Mucosa of rectum (tissue), 2 donors: ENCODE measurements around the gene UNC13D.

Experiments
- H3K27ac ChIP-seq, 2 donors: one replicate each; pipeline ENCODE4 v1.7.0; 2013; ENCODE audit warnings: inconsistent platforms in 2 of 2, low read depth in 2 of 2, low read length in 2 of 2
- H3K27me3 ChIP-seq, 2 donors: one replicate each; pipeline ENCODE4 v1.7.0; 2013; ENCODE audit warnings: low read length in 2 of 2; ENCODE audit not compliant: control insufficient read depth in 2 of 2, insufficient read depth in 2 of 2
- H3K36me3 ChIP-seq, 2 donors: one replicate each; pipeline ENCODE4 v1.7.0; 2013; ENCODE audit warnings: low read length in 2 of 2; ENCODE audit not compliant: control insufficient read depth in 2 of 2, insufficient read depth in 2 of 2
- H3K4me1 ChIP-seq, 2 donors: one replicate each; pipeline ENCODE4 v1.7.0; 2013; ENCODE audit warnings: low read length in 2 of 2, mild to moderate bottlenecking in 1 of 2; ENCODE audit not compliant: control insufficient read depth in 2 of 2, insufficient read depth in 2 of 2
- H3K4me3 ChIP-seq, 2 donors: one replicate each; pipeline ENCODE4 v1.7.0; 2013; ENCODE audit warnings: low read length in 2 of 2
- H3K9ac ChIP-seq, 2 donors: one replicate each; pipeline ENCODE4 v1.7.0; 2013; ENCODE audit warnings: low read length in 2 of 2, low read depth in 1 of 2, mild to moderate bottlenecking in 1 of 2
- H3K9me3 ChIP-seq, 2 donors: one replicate each; pipeline ENCODE4 v1.7.0; 2013; ENCODE audit warnings: low read length in 2 of 2; ENCODE audit not compliant: control insufficient read depth in 2 of 2
- donor health status: healthy.
- donor health status: Normal muscosa, but diverticular disease.

The UNC13D gene

DNA sequence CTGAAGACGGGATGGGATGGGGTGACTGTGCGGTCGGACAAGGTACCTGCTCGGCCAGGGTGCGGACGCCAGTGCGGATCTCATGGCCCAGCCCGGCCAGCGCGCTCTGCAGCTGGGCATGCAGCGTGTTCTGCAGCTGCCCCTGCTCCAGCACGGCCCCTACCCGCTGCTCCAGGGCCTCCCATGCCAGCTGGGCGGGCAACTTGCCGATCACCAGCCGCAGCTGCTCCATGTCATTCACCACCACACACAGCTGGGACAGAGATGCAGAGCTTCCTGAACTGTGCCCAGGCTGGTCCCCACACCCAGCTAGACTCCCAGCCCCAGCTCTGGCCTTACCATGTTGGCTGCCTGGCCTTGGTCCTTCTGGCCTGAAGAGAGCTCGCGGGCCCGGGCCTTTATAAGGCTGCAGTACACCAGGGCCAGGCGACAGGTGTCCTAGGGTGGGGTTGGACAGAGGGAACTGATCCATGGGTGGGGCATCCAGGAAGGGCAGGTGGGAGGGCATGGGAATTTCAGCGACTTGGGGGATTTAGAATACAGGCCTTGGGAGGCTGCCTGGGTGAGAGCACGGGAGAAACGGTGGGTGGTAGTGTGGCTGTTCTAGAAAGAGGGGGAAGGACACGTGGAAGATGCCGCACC is 9.8 kb downstream of the UNC13D start:
- H3K27me3 ChIP-seq: no peaks in the 10 kb centered on the region
- no peaks in the 10 kb centered on the region for H3K9me3 ChIP-seq
- H3K36me3 ChIP-seq: peaks cover 0 to 24% of the 10 kb centered on the region in 2 donors
- H3K4me3 ChIP-seq: no peak overlapping the region
- H3K27ac ChIP-seq: no peak overlapping the region
- no peak overlapping the region for H3K9ac ChIP-seq
- peaks cover 14 to 20% of the 10 kb centered on the region in 2 donors for H3K4me1 ChIP-seq

DNA sequence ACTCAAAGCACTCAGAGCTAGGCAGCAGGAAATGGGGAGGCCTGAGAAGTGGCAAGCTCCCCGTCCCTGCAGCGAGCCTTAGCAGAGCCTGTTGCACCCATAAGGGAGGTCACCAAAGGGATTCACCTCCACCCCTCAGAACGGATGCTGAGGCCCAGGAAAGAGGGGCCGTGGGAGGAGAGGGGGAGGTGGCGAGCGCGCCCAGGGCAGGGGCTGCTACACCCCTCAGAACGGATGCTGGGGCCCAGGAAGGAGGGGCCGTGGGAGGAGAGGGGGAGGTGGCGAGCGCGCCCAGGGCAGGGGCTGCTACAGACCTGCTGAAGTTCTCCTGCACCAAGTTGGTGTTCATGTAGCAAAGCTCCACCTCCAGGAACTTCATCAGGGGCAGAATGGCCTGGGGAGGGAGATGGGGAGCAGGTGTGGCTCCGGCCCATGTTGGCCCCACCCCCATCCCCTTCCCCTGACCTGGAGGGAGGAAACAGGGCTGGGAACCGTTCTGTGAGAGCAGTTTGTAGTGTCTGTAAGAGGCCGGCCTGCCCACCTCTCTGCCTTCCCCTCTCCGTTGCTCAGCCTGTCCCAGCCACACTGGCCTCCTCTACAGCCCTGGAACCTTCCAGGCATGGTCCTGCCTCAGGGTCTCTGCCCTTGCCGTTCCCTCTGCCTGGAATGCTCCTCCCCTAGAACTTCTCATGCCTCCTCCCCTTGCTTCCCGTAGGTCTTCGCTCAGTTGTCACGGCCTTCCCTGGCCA is 11.4 kb downstream of the UNC13D start:
- peaks cover 14 to 20% of the 10 kb centered on the region in 2 donors for H3K4me1 ChIP-seq
- H3K27me3 ChIP-seq: no peaks in the 10 kb centered on the region
- no peak overlapping the region for H3K4me3 ChIP-seq
- H3K36me3 ChIP-seq: peaks cover 2 to 29% of the 10 kb centered on the region in 2 donors
- H3K9ac ChIP-seq: no peak overlapping the region
- no peaks in the 10 kb centered on the region for H3K9me3 ChIP-seq
- H3K27ac ChIP-seq: peak overlapping the region; percentile 53 to 59

DNA sequence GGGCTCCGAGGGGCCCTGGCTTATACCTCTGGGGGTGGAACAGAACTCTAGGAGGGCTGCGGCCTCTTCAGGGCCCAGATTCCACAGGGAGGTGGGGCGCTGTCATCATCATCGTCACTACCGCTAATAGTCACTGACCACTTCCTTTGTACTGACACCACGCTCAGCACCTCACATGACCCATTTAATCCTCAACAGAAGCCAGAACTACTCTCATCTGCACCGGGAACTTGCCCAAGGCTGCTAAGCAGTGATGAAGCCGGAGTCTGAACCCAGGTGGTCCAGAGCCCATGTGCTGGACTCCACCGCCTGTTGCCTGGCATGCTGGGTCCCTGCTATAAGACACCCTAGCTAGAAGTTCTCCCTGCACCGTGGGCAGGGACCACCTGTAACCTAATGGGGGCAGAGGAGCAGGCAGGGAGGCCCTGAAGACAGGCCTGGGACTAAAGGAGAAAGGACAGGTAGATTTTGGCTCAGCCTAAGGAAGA is 12.0 kb downstream of the UNC13D start:
- Histone ChIP-seq H3K27ac (peak overlapping the region; percentile 53 to 59), H3K27me3 (no peaks in the 10 kb centered on the region), H3K4me1 (peaks cover 14 to 20% of the 10 kb centered on the region in 2 donors), H3K9ac (no peak overlapping the region), H3K4me3 (no peak overlapping the region), H3K9me3 (no peaks in the 10 kb centered on the region), H3K36me3 (peaks cover 2 to 29% of the 10 kb centered on the region in 2 donors)

DNA sequence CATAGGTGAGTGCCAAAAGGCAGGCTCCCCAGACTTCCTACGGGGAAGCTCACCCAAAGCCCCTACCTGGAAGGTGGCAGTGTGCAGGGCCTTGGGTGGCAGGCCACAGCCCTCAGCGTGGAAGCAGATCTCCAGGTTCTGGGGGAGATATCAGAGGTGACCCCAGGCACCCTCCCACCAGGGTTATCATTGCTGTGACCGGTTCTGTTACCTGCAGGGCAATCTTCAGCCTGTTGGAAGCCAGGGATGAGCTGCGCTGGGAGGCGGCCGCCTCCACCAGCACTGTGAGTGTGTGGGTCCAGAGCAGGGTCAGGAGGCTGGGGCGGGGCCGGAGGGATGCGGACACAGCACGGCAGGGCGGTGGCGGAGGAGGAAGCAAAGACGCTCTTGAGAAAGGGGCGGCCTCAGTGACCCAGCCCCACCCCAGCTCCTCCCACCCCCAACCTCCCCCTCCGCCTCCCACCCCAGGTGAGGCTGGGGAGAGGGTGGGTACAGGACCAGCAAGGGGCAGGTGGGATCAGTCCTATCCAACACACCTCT is 13.1 kb downstream of the UNC13D start:
- H3K9me3 ChIP-seq: no peaks in the 10 kb centered on the region
- H3K36me3 ChIP-seq: peaks cover 6 to 26% of the 10 kb centered on the region in 2 donors
- H3K27ac ChIP-seq: peak overlapping the region; percentile 1 to 43
- H3K4me1 ChIP-seq: peaks cover 14 to 20% of the 10 kb centered on the region in 2 donors
- peak overlapping the region in 1 of 2 donors; percentile 13 for H3K4me3 ChIP-seq
- peak overlapping the region in 1 of 2 donors; percentile 57 for H3K9ac ChIP-seq
- H3K27me3 ChIP-seq: no peaks in the 10 kb centered on the region

DNA sequence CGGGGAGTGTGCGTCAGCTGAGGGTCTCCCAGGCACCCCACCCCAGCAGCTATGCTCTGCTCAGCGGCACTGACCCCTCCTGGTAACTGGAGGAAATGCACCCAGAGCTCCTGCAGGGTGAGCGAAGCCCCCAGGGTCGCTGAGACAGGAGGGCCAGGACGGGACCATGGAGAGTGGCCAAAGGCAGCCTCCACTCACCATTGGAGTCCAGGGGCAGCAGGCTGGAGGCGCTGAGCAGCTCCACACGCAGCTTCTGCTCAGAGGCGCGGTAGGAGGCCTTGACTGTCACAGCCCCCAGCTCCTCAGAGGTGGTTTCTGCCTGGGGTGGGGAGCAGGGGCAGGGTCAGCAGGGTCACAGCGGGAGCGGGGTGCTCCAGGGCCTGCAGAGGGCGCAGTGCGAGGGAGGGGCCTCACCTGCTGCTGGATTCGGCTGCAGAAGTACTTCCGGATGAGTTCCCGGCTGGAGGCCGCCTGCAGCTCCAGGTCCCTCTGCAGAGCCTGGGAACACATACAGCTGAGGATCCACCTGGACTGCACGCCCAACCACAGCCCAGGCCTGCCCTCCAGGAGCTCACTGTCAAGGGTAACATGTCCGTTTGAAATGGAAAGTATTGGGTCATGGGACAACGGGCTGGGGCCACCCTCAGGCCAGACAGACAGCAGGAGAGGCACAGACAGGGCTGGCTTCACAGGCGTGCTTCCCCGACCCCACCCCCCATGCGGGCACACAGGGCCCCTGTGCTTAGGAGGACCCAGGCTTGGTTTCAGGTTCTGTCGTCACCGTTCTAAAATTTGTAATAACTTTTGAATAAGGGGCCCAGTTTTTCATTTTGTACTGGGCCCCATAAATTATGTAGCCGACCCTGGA is 13.8 kb downstream of the UNC13D start:
- H3K9me3 ChIP-seq: no peaks in the 10 kb centered on the region
- H3K36me3 ChIP-seq: peaks cover 6 to 25% of the 10 kb centered on the region in 2 donors
- peak overlapping the region; percentile 13 to 57 for H3K4me3 ChIP-seq
- H3K9ac ChIP-seq: peak overlapping the region; percentile 32 to 57
- H3K4me1 ChIP-seq: peaks cover 14 to 20% of the 10 kb centered on the region in 2 donors
- no peaks in the 10 kb centered on the region for H3K27me3 ChIP-seq
- peak overlapping the region; percentile 1 to 43 for H3K27ac ChIP-seq

DNA sequence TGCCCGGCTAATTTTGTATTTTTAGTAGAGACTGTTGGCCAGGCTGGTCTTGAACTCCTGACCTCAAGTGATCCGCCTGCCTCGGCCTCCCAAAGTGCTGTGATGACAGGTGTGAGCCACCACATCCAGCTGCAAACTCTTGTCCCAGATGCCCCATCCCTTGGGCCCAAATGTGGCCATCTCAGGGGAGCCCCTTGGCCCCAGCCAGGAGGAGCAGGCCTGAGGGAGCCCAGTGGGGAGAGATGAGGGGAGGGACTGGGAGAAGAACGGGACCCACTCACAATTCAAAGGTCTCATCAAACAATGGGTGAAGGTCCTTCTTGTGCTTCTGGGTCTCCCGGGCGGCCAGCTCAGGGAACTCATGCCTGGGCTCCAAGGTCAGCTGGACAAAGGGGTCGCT is 14.5 kb downstream of the UNC13D start:
- Histone ChIP-seq H3K9me3 (no peaks in the 10 kb centered on the region), H3K36me3 (peaks cover 6 to 26% of the 10 kb centered on the region in 2 donors), H3K4me1 (peaks cover 14 to 20% of the 10 kb centered on the region in 2 donors), H3K9ac (peak overlapping the region in 1 of 2 donors; percentile 57), H3K4me3 (no peak overlapping the region), H3K27me3 (no peaks in the 10 kb centered on the region), H3K27ac (no peak overlapping the region)

DNA sequence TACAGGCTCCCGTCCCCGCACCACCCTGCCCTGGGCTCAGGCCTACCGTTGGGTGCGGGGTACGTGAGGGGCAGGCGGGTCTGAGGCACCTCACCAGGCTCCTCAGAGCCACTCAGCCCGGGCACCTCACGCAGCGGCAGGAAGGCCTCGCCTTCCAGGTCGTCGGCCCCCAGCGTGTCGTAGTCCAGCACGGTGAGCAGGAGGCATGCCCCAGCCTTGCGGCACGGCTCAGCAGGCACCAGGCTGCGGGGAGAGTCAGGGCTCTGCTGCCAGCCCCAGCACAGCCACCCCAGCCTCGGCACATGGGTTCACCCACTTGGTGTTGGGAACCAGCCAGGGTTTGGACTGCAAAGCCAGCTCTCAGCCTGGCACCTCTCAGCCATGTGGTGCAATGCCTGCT is 15.5 kb downstream of the UNC13D start:
- H3K4me3 ChIP-seq: no peak overlapping the region
- H3K27ac ChIP-seq: no peak overlapping the region
- H3K36me3 ChIP-seq: peaks cover 6 to 29% of the 10 kb centered on the region in 2 donors
- no peaks in the 10 kb centered on the region for H3K27me3 ChIP-seq
- H3K9ac ChIP-seq: no peak overlapping the region
- no peaks in the 10 kb centered on the region for H3K9me3 ChIP-seq
- peaks cover 10 to 17% of the 10 kb centered on the region in 2 donors for H3K4me1 ChIP-seq

DNA sequence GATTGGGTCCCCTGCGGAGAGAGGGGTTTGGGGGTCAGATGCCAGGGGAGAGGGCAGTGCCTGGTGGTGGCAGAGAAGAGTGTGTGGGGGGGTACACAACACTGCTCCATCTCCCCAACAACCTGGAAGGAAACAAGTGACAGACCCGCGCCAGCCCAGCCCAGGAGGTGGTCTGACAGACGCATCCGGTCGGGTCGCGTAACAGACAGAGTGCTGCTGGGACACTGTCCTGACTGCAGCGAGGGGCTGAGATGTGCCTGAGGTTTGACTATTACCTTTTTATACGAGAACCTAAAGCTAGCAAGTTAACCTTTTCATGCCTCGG is 16.2 kb downstream of the UNC13D start:
- Histone ChIP-seq H3K27ac (peak overlapping the region in 1 of 2 donors; percentile 24), H3K9ac (no peak overlapping the region), H3K9me3 (no peaks in the 10 kb centered on the region), H3K4me1 (peaks cover 10% of the 10 kb centered on the region in 2 donors), H3K36me3 (peaks cover 11 to 28% of the 10 kb centered on the region in 2 donors), H3K27me3 (no peaks in the 10 kb centered on the region), H3K4me3 (peak overlapping the region in 1 of 2 donors; percentile 50)

DNA sequence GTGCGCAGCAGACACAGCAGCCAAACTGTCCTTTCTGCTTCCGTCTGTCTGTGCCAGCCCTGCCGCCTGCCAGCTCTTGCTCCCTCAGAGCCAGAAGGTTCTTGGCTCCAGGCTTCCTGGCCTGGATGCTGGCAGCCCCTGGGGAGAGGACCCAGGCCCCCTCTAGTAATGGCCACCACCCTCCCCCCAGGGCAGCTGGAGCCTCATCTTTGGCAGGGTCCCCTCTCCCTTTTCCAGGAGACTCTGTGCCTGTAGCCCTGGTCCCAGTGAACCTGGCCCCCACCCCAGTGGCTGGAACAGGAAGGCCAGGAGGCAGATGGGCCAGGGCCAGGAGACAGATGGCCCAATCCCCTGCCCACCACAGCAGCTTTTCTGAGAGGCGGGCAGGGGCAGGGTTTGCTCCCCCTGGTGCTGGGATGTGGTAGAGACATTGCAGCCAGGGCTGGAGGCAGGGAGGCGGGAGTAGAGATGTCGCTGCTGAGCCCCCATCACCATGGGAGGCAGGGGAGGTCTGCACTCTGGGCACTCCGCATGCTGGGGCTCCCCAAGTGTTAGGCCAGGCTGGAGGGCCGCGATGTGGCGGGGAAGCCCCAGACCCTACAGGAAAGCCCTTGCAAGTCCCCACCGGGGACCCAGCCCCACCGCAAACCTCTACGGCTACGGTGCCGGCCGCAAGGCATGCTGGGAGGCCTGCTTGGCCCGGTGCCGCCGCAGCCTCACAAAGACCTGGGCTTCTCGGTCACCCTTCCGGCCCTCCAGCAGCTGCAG is 16.7 kb downstream of the UNC13D start:
- H3K27ac ChIP-seq: peak overlapping the region in 1 of 2 donors; percentile 24
- no peak overlapping the region for H3K9ac ChIP-seq

More for the DNA sequence above, 16.7 kb downstream of the UNC13D start:
- H3K4me1 ChIP-seq: peaks cover 9 to 10% of the 10 kb centered on the region in 2 donors
- peak overlapping the region; percentile 20 to 50 for H3K4me3 ChIP-seq
- H3K36me3 ChIP-seq: peaks cover 14 to 28% of the 10 kb centered on the region in 2 donors
- no peaks in the 10 kb centered on the region for H3K27me3 ChIP-seq
- no peaks in the 10 kb centered on the region for H3K9me3 ChIP-seq
